ENCODE measurements around the gene MYCBPAP. TPM values are rescaled to one million over a fixed set of nuclear protein-coding genes. Genes with fewer than 3 reads are reported as not detected.

Gene MYCBPAP
- total and polyA plus RNA-seq, 2 donors (not counting 3 experiments of a cell fraction or from before 2014, with no cell fraction given): 0.40 to 0.66 TPM

GRCh38 chr17:50534979-50535326 is 26.7 kb downstream of the MYCBPAP start:
- Histone ChIP-seq H3K4me3 (replicated peaks in 1 of 3; ENCODE audit: insufficient read depth in 1 of 3, low read depth in 1 of 3, low read length in 3 of 3) (no peak overlapping the region), H3K9ac (replicated peaks; ENCODE audit: extremely low read depth, insufficient read depth, low read length) (no peak overlapping the region), H3K27me3 (ENCODE audit: control insufficient read depth in 2 of 2, insufficient read depth in 2 of 2, low read length in 2 of 2) (peaks cover 13 to 24% of the 10 kb centered on the region in 2 experiments), H3K9me3 (replicated peaks; ENCODE audit: control insufficient read depth, insufficient read depth, low read length) (no peaks in the 10 kb centered on the region), H3K27ac (ENCODE audit: insufficient read depth, low read depth, low read length) (no peak overlapping the region), H3K79me2 (ENCODE audit: control insufficient read depth, insufficient read depth, low read length) (no peaks in the 10 kb centered on the region), H4K20me1 (replicated peaks; ENCODE audit: control insufficient read depth, extremely low read depth, insufficient read depth, low read length) (no peaks in the 10 kb centered on the region), H3K4me1 (ENCODE audit: control insufficient read depth, extremely low read depth, insufficient read depth, low read length) (no peaks in the 10 kb centered on the region), H3K36me3 (ENCODE audit: control insufficient read depth in 2 of 2, extremely low read depth in 1 of 2, insufficient read depth in 2 of 2, low read length in 2 of 2) (no peaks in the 10 kb centered on the region), H3K9me1 (replicated peaks; ENCODE audit: control insufficient read depth, extremely low read depth, insufficient read depth, low read length) (no peaks in the 10 kb centered on the region), H2AFZ (ENCODE audit: low read depth, low read length) (no peak overlapping the region), H3K4me2 (ENCODE audit: insufficient read depth, low read length) (no peak overlapping the region)
- dilution Hi-C loops (cut with MboI; ENCODE audit: extremely low pct_ligation_motif_present, low sequenced_read_pairs): no loop called here
- CTCF ChIA-PET: interaction anchor here (1.2 to 1.9 kb wide), 2 partner anchors 10 to 52 kb away, joined by 4 to 5 read pairs; no protein-coding TSS in a partner anchor
- no peak for FAIRE-seq
- TF ChIP-seq GATA2 (IDR thresholded peaks at IDR 0.05; ENCODE audit: insufficient read depth, insufficient read length, low read depth, low read length) (no peak), POLR2AphosphoS5 (IDR thresholded peaks at IDR 0.05; ENCODE audit: insufficient read depth, low read depth, low read length) (no peak)
- DNase-seq (ENCODE audit: low read depth, low spot score): no peak
- BruUV-seq (replicated peaks): no TSS peak
- intact Hi-C loops (cut with micrococcal nuclease): no loop called here
- POLR2A ChIA-PET: no interaction called here

- FAIRE-seq (no peak), DNase-seq (ENCODE audit: low read depth, low spot score) (no peak)
- no peak overlapping the region for H3K27ac ChIP-seq (ENCODE audit: insufficient read depth, low read depth, low read length)
- intact Hi-C loops (cut with micrococcal nuclease) (no loop called here), dilution Hi-C loops (cut with MboI; ENCODE audit: extremely low pct_ligation_motif_present, low sequenced_read_pairs) (no loop called here)
- POLR2A ChIA-PET: no interaction called here
- no peak for TF ChIP-seq EZH2 (IDR thresholded peaks at IDR 0.05; ENCODE audit: borderline replicate concordance, low read depth, low read length, severe bottlenecking)
- TF ChIP-seq POLR2AphosphoS5 (IDR thresholded peaks at IDR 0.05; ENCODE audit: insufficient read depth, low read depth, low read length): no peak
- TF ChIP-seq MYC (IDR thresholded peaks at IDR 0.05; ENCODE audit: low read depth, low read length): no peak
- TF ChIP-seq JUN (IDR thresholded peaks at IDR 0.05; ENCODE audit: borderline replicate concordance, insufficient read depth, insufficient read length, low read depth): no peak
- no peak for TF ChIP-seq GATA2 (IDR thresholded peaks at IDR 0.05; ENCODE audit: insufficient read depth, insufficient read length, low read depth, low read length)
- no peak for TF ChIP-seq POLR2A (IDR thresholded peaks at IDR 0.05; ENCODE audit: low read depth, low read length)
- TF ChIP-seq CTCF (IDR thresholded peaks at IDR 0.05; ENCODE audit: extremely low read depth in 1 of 2, insufficient read depth in 1 of 2, low read depth in 1 of 2, low read length in 2 of 2): no peak
- H3K9me3 ChIP-seq (replicated peaks; ENCODE audit: control insufficient read depth, insufficient read depth, low read length): no peaks in the 10 kb centered on the region
- H4K20me1 ChIP-seq (replicated peaks; ENCODE audit: control insufficient read depth, extremely low read depth, insufficient read depth, low read length): no peaks in the 10 kb centered on the region
- H3K4me1 ChIP-seq (ENCODE audit: control insufficient read depth, extremely low read depth, insufficient read depth, low read length): no peaks in the 10 kb centered on the region
- CTCF ChIA-PET: interaction anchor here (0.6 to 1.9 kb wide), 4 partner anchors 11 to 88 kb away, joined by 3 to 5 read pairs (median 4); no protein-coding TSS in a partner anchor
- H3K4me2 ChIP-seq (ENCODE audit: insufficient read depth, low read length): no peak overlapping the region
- H3K9ac ChIP-seq (replicated peaks; ENCODE audit: extremely low read depth, insufficient read depth, low read length): no peak overlapping the region
- BruUV-seq (replicated peaks): no TSS peak
- H3K27me3 ChIP-seq (ENCODE audit: control insufficient read depth in 2 of 2, insufficient read depth in 2 of 2, low read length in 2 of 2): peaks cover 13 to 24% of the 10 kb centered on the region in 2 experiments
- H3K79me2 ChIP-seq (ENCODE audit: control insufficient read depth, insufficient read depth, low read length): no peaks in the 10 kb centered on the region
- no peaks in the 10 kb centered on the region for H3K36me3 ChIP-seq (ENCODE audit: control insufficient read depth in 2 of 2, extremely low read depth in 1 of 2, insufficient read depth in 2 of 2, low read length in 2 of 2)
- no peak overlapping the region for H3K4me3 ChIP-seq (replicated peaks in 1 of 3; ENCODE audit: insufficient read depth in 1 of 3, low read depth in 1 of 3, low read length in 3 of 3)
- H3K9me1 ChIP-seq (replicated peaks; ENCODE audit: control insufficient read depth, extremely low read depth, insufficient read depth, low read length): no peaks in the 10 kb centered on the region
- no peak overlapping the region for H2AFZ ChIP-seq (ENCODE audit: low read depth, low read length)
Measured at GRCh38 chr17:50535407-50535806, 27.2 kb downstream of the MYCBPAP start.

Measured in endothelial cell of umbilical vein (primary cell).